GM18517 (cell line): ENCODE results near the gene SUV39H1.
"Not testable (repeated sequence)": the region's sequence is repeated elsewhere in the genome, so short reads cannot be mapped to it uniquely, and the experiment has no call there.

ENCODE experiments used
- ATAC-seq: cut with Tn5 transposase; IDR thresholded peaks from one replicate; pipeline ENCODE4 v1.9.1; 2021; ENCODE audit warnings: mild to moderate bottlenecking, moderate library complexity; ENCODE audit not compliant: unreplicated experiment

Gene SUV39H1, protein sequence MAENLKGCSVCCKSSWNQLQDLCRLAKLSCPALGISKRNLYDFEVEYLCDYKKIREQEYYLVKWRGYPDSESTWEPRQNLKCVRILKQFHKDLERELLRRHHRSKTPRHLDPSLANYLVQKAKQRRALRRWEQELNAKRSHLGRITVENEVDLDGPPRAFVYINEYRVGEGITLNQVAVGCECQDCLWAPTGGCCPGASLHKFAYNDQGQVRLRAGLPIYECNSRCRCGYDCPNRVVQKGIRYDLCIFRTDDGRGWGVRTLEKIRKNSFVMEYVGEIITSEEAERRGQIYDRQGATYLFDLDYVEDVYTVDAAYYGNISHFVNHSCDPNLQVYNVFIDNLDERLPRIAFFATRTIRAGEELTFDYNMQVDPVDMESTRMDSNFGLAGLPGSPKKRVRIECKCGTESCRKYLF

DNA sequence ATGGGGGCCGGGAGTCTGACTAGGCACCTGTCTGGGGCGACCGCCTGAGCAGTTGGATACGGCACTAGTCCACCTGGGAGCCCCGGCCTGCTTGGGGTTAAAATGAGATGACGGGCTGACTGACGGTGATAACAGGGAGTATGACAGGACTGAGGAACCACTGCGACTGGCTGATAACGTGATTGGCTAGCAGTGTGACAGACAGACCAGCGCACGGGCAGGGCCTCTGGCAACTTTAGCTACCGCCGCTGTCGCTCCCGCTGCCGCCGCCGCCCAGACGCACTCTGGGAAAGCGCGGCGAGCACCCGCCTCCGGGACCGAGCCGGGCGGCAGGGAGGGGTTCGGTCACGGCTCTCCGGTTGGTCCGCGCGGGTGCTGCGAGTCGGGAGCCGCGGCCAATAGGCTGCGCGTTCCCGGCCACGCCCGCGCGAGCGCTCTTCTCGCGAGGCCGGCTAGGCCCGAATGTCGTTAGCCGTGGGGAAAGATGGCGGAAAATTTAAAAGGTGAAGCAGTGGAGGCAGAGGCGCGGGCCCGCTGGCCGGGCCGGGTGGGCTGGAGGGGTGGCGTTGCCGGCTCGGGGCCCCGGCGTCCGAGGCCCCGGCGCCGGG lies at the start of gene SUV39H1:
Gene SUV39H1 (plus strand): TSS at position 434 of the 608 bp plus-strand sequence. CDS start 51 bp downstream, at position 485.
- ATAC-seq: peak; percentile 74

DNA sequence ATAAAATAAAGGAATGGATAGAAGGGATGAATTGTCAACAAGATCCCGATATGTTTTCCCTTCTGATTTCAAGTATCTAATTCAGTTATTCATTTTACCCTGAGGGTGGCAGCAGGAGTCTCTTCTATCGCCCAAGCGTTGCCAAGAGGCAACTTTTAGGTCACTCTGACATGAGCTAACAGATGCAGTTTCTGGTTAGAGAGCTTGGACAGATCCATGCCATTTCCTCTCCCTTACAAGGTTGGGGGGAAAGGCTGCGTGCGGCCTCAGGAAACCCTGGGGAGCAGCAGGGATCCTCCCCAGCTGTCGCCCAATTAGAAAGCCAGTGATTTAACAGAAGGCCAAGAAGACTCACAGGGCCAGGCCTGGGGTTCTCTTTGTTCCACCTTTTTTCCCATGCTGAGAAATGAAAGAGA lies 48.2 kb upstream of the SUV39H1 start:
- ATAC-seq: no peak

DNA sequence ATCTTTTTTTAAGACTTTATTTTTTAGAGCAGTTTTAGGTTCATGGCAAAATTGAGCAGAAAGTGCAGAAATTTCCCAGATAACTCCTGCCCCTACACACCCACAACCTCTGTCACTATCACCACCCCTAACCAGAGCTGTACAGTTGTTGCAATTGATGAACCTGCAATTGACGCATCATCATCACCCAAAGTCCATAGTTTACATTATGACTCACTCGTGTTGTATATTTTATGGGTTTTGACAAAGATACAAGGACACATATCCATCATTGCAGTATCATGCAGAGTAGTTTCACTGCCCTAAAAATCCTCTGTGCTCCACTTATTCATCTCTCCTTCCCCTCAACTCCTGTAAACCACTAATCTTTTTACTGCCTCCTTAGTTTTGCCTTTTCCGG lies 47.4 kb upstream of the SUV39H1 start:
- no peak for ATAC-seq

DNA sequence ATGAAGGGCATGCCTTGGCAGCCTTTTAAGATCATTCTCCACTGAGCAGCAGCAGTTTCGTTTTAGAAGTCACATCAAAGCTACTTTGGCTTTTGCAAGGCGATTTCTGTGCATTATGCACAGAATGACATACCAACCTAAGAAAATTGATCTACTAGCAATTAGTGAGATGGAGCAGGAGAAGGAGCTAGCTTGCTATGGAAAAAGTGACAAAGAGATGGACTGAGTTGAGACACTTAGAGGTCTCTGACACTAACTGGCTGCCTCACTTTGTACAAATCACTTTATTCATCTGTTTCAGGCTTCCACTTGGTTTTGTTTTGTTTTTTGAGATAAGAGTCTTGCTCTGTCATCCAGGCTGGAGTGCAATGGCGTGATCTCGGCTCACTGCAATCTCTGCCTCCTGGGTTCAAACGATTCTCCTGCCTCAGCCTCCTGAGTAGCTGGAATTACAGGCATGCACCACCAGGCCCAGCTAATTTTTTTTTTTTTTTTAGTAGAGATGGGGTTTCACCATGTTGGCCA lies 44.4 kb upstream of the SUV39H1 start:
- ATAC-seq: not testable (repeated sequence)

DNA sequence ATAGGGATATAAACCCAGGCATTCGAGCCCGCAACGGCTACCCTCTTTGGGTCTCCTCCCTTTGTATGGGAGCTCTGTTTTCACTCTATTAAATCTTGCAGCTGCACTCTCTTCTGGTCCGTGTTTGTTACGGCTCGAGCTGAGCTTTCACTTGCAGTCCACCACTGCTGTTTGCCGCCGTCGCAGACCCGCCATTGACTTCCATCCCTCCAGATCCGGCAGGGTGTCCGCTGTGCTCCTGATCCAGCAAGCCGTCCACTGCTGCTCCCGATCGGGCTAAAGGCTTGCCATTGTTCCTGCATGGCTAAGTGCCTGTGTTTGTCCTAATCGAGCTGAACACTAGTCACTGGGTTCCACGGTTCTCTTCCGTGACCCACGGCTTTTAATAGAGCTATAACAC lies 41.8 kb upstream of the SUV39H1 start:
- ATAC-seq: not testable (repeated sequence)

DNA sequence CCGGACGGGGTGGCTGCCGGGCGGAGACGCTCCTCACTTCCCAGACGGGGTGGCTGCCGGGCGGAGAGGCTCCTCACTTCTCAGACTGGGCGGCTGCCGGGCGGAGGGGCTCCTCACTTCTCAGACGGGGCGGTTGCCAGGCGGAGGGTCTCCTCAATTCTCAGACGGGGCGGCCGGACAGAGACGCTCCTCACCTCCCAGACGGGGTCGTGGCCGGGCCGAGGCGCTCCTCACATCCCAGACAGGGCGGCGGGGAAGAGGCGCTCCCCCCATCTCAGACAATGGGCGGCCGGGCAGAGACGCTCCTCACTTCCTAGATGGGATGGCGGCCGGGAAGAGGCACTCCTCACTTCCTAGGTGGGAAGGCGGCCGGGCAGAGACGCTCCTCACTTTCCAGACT lies 36.8 kb upstream of the SUV39H1 start:
- not testable (repeated sequence) for ATAC-seq

DNA sequence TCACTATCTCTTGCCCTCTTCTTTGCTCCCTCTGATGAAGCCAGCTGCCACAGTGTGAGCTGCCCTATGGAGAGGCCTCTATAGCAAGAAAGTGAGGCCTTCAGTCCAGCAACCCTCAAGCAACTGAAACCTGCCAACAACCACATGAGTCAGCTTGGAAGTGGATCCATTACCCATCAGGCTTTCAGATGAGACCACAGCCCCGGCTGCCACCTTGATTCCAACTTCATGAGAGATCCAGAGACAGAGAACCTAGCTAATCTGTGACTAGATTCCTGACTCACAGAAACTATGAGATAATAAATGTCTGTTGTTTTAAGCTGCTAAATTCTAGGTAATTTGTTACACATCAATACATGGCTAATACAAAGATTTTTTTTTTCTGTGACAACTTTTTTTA lies 33.3 kb upstream of the SUV39H1 start:
- ATAC-seq: no peak

DNA sequence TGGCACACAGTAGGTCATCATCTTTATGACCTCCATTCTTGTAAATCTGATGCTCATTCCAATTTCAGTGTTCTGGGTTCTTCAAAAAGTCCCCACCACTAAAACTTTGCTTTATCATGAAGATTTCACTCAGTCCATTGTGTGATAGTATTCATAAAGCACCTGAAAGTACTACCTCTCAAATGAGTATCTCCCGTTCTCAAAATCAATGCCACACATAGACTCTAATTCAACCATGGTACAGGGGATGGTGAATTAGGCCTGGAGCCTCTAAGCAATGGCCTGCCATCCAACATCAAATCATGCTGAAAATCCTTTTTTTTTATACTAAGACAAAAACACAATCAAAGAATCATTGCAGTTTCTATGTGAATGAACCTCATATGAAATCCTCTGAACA lies 32.4 kb upstream of the SUV39H1 start:
- ATAC-seq: no peak

DNA sequence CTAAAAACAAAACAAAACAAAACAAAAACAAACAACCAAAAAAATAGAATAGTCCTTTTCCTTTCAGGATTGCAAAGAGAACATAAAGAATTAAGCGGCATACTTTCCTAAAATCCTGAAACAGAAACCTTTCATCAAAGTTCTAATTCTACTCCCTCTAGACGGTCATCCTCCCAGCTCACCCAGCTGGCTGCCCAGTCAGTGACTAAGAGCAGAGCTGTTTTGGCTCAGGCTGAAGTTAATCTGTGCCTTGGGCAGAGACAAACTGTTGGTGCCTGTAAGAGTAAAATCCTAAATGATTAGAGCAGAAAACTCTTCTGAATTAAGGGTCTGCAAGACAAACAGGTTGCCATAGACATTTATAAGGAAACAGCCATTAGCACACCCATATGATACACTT lies 30.5 kb upstream of the SUV39H1 start:
- no peak for ATAC-seq

DNA sequence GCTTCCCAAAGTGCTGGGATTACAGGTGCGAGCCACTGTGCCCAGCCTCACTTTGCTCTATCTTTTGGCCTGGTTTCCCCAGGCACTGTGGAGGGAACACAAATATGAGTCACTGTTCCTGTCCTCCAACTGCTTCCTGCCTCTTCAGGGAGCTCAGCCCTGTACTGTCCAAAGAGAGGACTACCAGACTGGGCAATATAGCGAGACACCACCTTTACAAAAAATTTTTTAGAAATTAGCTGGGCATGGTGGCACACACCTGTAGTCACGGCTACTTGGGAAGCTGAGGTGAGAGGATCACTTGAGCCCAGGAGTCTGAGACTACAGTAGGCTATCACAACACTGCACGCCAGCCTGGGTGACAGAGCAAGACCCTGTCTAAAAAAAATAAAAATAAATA lies 29.9 kb upstream of the SUV39H1 start:
- ATAC-seq: no peak

DNA sequence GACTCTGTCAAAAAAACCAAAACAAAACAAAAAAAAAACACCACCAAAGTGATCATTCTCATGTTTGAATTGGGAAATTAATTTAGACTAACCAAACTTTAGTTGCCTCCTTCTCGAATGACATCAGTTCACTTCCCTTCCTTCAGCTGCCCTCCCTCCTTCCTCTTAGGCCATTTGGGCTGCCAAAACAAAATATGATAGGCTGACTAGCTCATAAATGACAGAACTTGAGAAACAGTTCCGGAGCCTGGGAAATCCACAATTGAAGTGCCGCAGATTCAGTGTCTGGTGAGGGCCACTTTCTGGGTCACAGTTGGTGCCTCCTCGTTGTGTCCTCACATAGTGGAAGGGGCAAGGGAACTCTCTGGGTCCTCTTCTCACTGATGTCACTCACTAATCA lies 29.0 kb upstream of the SUV39H1 start:
- no peak for ATAC-seq

DNA sequence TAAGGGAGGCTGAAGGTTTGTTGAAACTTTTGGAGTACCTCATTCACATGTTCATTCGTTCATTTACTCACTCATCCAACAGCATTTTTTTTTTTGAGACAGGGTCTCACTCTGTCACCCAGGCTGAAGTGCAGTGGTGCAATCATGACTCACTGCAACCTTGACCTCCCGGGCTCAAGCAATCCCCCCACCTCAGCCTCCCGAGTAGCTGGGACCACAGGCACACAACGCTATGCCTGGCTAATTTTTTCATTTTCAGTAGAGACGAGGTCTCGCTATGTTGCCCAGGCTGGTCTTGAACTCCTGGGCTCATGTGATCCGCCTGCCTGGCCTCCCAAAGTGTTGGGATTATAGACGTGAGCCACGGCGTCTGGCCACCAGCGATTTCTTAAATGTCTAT lies 28.3 kb upstream of the SUV39H1 start:
- not testable (repeated sequence) for ATAC-seq

DNA sequence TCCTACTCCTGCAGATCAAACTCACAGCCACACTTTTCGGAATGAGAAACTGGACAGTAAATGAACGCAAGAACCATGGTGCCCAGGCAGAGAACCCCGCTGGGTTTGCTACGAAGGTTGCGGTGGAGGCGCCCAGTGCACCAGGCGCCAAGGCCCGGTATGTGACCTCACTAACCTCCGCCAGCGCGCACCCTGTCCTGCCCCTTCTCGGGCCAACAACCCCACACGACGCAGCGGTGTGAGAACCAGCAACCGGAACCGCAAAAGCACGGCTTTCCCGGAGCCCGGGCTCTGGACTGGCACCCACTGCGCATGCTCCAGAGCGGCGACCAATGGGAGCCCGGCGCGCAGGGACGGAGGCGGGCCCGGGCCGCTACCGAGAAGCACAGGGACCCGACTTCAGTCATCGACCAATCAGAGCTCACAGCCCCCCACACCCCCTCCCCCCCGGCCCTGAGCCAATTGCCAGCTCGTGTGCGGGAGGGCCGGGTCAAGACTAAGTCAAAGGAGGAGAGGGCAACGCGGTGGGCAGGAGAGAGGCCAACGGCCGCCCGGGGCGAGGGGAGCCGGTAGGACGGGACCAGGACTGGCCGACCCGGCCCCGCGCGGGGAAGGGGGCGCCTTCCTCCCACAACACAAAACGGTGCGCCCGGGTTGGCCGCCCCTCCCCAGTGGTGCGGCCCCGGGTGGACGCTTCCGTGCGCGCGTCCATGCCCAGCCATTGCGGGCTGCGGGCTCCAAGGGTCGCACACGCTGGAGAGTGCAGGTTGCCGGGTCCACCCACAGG lies 20.2 kb upstream of the SUV39H1 start:
- ATAC-seq: peak; percentile 75

DNA sequence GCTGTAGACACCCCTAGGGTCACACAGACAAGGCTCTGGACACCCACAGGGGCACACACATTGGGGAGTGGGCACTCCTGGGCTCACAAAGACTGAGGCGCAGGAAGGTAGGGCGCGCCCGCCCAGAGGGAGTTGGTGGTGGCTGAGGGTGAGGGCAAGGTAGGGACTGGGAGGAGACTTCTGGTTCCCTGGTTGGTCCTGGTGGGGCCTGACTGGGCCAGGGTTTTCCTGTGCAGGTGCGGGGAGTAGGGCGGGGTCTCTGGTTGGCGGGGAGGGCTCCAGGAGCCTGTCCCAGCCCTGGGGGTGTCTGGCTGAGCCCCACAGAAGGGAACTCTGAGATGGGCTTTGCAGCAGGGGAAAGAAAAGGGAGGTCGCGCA lies 19.7 kb upstream of the SUV39H1 start:
- peak; percentile 17 for ATAC-seq

DNA sequence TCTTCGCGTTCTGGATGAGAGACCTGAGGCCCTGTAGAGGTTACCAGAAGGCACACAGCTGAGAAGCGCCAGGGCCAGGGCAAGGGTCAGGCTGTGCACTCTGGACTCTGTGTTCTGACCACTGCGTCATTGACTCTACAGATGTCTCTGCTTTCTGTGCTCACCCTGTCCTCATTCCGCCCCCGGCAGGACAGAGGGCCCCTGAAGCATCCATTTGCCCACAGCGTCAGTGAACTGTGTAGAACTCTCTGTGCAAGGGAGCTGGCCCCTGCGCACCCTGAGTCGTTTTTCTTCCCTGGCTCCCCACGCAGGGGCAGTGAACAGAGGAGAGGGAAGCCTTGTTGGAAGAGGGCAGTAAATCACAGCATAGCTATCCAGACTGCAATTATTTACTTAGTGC lies 19.0 kb upstream of the SUV39H1 start:
- no peak for ATAC-seq

DNA sequence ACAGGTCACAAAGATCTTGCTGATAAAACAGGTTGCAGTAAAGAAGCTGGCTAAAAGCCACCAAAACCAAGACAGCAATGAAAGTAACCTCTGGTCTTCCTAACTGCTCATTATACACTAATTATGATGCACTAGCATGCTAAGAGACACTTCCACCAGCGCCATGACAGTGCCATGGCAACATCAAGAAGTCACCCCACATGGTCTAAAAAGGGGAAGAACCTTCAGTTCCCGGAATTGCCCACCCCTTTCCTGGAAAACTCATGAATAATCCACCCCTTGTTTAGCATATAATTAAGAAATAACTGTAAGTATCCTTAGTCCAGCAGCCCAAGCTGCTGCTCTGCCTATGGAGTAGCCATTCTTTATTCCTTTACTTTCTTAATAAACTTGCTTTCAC lies 16.1 kb upstream of the SUV39H1 start:
- ATAC-seq: not testable (repeated sequence)

DNA sequence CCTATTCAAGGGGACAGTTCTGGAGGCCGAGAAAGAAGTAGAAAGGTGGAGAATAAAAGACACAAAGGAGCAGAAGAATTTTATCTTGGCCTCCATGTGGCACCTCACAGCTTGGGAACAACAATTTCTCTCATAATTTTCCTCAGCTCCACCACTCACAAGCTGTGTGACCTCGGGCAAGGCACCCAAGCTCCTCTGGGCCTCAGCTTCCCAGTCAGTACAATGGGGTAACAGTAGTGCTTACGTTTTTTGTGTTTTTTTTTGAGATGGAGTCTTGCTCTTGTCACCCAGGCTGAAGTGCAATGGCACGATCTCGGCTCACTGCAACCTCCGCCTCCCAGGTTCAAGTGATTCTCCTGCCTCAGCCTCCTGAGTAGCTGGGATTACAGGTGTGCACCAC lies 15.6 kb upstream of the SUV39H1 start:
- ATAC-seq: not testable (repeated sequence)

DNA sequence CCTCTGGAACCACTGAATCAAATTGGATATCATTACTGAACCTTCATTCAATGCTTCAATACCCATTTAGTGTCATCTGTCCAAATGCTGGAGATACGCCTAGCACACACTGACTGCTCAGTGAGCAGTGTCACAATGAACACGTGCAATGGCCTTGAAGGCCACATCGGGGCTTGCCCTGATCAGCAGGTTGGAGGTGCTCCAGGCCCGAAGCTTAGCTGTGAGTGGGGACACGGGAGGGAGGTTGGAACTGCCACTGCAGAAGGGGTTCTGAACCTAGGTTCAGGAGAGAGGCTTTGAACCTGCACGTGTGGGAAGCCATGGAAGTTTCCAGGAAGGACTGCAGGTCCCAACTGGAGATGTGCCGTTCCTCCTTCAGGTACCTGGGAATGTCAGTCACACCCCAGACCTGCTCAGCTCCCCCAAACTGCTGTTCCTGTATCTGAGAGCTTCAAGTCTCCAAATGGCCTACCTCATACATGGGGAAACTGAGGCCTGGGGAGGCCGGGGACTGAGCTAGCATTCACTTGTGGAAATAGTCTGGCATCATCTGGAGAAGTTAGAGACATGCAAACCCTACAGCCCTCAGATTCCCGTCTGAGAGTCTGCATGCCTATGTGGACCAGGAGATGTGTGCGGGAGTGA lies 14.9 kb upstream of the SUV39H1 start:
- no peak for ATAC-seq

DNA sequence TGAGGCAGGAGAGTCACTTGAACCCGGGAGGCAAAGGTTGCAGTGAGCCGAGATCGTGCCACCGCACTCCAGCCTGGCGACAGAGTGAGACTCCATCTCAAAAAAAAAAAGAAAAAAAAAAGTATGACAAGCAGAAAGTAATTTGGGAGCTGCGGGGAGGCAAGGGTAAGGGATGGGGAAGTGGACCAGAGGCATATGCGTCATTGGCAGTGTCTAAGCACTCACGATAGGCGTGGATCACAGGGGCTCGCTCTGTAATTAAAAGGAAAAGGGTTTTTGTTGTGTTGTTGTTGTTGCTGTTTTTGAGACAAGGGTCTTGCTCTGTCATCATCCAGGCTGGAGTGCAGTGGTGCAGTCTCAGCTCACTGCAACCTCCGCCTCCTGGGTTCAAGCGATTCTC lies 13.7 kb upstream of the SUV39H1 start:
- ATAC-seq: not testable (repeated sequence)

DNA sequence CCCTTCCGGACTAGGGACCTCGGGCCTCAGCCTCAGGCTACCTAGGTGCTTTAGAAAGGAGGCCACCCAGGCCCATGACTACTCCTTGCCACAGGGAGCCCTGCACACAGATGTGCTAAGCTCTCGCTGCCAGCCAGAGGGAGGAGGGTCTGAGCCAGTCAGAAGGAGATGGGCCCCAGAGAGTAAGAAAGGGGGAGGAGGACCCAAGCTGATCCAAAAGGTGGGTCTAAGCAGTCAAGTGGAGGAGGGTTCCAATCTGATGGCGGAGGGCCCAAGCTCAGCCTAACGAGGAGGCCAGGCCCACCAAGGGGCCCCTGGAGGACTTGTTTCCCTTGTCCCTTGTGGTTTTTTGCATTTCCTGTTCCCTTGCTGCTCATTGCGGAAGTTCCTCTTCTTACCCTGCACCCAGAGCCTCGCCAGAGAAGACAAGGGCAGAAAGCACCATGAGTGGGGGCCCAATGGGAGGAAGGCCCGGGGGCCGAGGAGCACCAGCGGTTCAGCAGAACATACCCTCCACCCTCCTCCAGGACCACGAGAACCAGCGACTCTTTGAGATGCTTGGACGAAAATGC lies 13.0 kb upstream of the SUV39H1 start, which contains the start of gene WAS:
Gene WAS (plus strand): TSS at position 389 of the 572 bp plus-strand sequence. CDS start 55 bp downstream, at position 444.
- ATAC-seq: peak; percentile 55
